GM18907 (cell line): ENCODE data around the gene CYP27A1.
"Not testable (repeated sequence)": the region's sequence is repeated elsewhere in the genome, so short reads cannot be mapped to it uniquely, and the experiment has no call there.

Experiments used
- ATAC-seq: cut with Tn5 transposase; IDR thresholded peaks from one replicate; pipeline ENCODE4 v1.9.1; 2021; ENCODE audit warnings: mild to moderate bottlenecking, moderate library complexity; ENCODE audit not compliant: unreplicated experiment

Gene CYP27A1

GRCh38 chr2:218829868-218830451 lies 48.0 kb downstream of the CYP27A1 start:
- no peak for ATAC-seq

GRCh38 chr2:218830526-218831306 lies 48.8 kb downstream of the CYP27A1 start:
- no peak for ATAC-seq

- no peak for ATAC-seq
Observed at GRCh38 chr2:218831378-218831990, 49.5 kb downstream of the CYP27A1 start, which contains the start of gene PRKAG3. Gene PRKAG3 (minus strand): TSS chr2:218831803.

- no peak for ATAC-seq
Observed at GRCh38 chr2:218832081-218832480, 50.1 kb downstream of the CYP27A1 start.

- ATAC-seq = no peak
Observed at GRCh38 chr2:218832520-218832919, 50.6 kb downstream of the CYP27A1 start.

- ATAC-seq = no peak
Observed at GRCh38 chr2:218833023-218833609, 51.2 kb downstream of the CYP27A1 start.

GRCh38 chr2:218834685-218835084 lies 52.7 kb downstream of the CYP27A1 start:
- no peak for ATAC-seq

GRCh38 chr2:218837495-218837894 lies 55.5 kb downstream of the CYP27A1 start:
- ATAC-seq = no peak

- no peak for ATAC-seq
Observed at GRCh38 chr2:218839430-218839829, 57.5 kb downstream of the CYP27A1 start.

- no peak for ATAC-seq
Observed at GRCh38 chr2:218839888-218840287, 57.9 kb downstream of the CYP27A1 start.

- not testable (repeated sequence) for ATAC-seq
Observed at GRCh38 chr2:218844334-218844733, 62.4 kb downstream of the CYP27A1 start.

- ATAC-seq = not testable (repeated sequence)
Observed at GRCh38 chr2:218846963-218847362, 65.0 kb downstream of the CYP27A1 start.

- no peak for ATAC-seq
Observed at GRCh38 chr2:218849721-218850120, 67.8 kb downstream of the CYP27A1 start.

- ATAC-seq = no peak
Observed at GRCh38 chr2:218850796-218851195, 68.8 kb downstream of the CYP27A1 start.

- no peak for ATAC-seq
Observed at GRCh38 chr2:218851286-218851685, 69.3 kb downstream of the CYP27A1 start.

GRCh38 chr2:218852911-218853667 lies 71.1 kb downstream of the CYP27A1 start:
- no peak for ATAC-seq

- ATAC-seq = no peak
Observed at GRCh38 chr2:218853766-218854165, 71.8 kb downstream of the CYP27A1 start.

GRCh38 chr2:218854860-218855259 lies 72.9 kb downstream of the CYP27A1 start:
- ATAC-seq = no peak

GRCh38 chr2:218855305-218856166 lies 73.6 kb downstream of the CYP27A1 start:
- no peak for ATAC-seq
